NCI-H1048 (cell line): ENCODE measurements around the gene PDE8A.
"Not testable (repeated sequence)": the region's sequence is repeated elsewhere in the genome, so short reads cannot be mapped to it uniquely, and the experiment has no call there.

Experiments used
- DNase-seq: peaks from one replicate; lab custom pipeline; 2025; lab: John Stamatoyannopoulos, UW

Gene PDE8A

GRCh38 chr15:85172846-85173490 lies 191.3 kb downstream of the PDE8A start:
- no peak for DNase-seq

GRCh38 chr15:85173630-85174029 lies 192.0 kb downstream of the PDE8A start:
- DNase-seq = not testable (repeated sequence)

GRCh38 chr15:85174521-85174920 lies 192.9 kb downstream of the PDE8A start:
- DNase-seq = no peak

- DNase-seq = not testable (repeated sequence)
These were observed 195.4 kb downstream of the PDE8A start for GRCh38 chr15:85177042-85177515.

- no peak for DNase-seq
These were observed 196.7 kb downstream of the PDE8A start for GRCh38 chr15:85178308-85178707.

- no peak for DNase-seq
These were observed 198.0 kb downstream of the PDE8A start for GRCh38 chr15:85179700-85180099.

- not testable (repeated sequence) for DNase-seq
These were observed 203.7 kb downstream of the PDE8A start for GRCh38 chr15:85185350-85185749.

- DNase-seq = not testable (repeated sequence)
These were observed 206.5 kb downstream of the PDE8A start for GRCh38 chr15:85188171-85188577.
